ENCODE measurements around the gene SLC25A33.

The SLC25A33 gene

DNA sequence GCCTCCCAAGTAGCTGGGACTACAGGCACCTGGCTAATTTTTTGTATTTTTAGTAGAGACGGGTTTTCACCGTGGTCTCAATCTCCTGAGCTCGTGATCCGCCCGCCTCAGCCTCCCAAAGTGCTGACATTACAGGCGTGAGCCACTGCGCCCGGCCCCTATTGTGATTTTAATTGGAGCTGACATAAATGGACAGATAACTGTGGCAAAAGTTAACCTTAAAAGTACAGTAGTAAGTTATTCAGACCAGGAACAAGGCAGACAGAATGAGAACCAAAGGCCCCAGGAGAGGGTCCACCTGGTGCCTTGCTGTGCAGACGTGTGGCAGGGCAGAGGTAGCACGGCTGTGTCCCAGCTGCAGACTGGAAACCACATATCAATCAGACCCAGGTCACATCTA lies 60.5 kb downstream of the SLC25A33 start:
- Mint-ChIP-seq H3K9me3 (ENCODE audit: low read depth) (no peaks in the 10 kb centered on the region), H3K36me3 (no peaks in the 10 kb centered on the region), H3K27me3 (no peaks in the 10 kb centered on the region), H3K4me3 (no peak overlapping the region), H3K4me1 (ENCODE audit: low read depth) (no peaks in the 10 kb centered on the region), H3K27ac (no peak overlapping the region)

DNA sequence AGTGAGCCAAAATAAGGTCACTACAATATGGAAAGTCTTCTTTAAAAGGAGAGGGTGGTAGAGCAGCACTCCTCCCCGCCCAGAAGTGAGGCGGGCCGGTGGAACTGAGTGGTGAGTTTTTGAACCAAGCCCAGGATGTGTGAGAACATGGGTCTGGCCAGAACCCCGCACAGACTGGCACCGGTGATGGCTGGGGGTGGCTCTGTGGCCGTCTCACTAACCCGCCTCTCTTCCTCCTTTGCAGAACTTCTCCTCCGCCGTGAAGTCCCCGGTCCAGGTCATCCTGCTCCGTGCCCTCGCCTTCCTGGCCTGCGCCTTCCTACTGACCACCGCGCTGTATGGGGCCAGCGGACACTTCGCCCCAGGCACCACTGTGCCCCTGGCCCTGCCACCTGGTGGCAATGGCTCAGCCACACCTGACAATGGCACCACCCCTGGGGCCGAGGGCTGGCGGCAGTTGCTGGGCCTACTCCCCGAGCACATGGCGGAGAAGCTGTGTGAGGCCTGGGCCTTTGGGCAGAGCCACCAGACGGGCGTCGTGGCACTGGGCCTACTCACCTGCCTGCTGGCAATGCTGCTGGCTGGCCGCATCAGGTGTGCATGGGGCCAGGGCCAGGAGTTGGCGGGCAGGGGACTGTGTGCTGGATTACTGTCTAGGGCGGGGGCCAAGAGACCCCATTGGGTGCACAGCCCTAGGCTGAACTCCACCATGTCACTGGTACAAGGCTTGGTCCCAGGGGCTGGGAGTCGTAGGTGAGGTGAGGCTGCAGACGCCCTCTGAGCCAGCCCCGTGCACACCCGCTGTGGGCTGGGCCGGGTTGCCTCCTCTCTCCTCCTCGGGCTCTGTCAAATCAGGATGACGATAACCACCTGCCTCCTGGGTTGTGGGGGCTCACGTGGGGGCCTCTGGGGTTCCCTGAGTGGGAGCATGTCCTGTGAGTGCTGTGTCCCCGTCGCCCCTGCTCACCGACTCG lies 61.9 kb downstream of the SLC25A33 start:
- H3K36me3 Mint-ChIP-seq: no peaks in the 10 kb centered on the region
- no peak overlapping the region for H3K27ac Mint-ChIP-seq
- no peaks in the 10 kb centered on the region for H3K4me1 Mint-ChIP-seq (ENCODE audit: low read depth)
- no peaks in the 10 kb centered on the region for H3K27me3 Mint-ChIP-seq
- no peaks in the 10 kb centered on the region for H3K9me3 Mint-ChIP-seq (ENCODE audit: low read depth)
- H3K4me3 Mint-ChIP-seq: no peak overlapping the region

DNA sequence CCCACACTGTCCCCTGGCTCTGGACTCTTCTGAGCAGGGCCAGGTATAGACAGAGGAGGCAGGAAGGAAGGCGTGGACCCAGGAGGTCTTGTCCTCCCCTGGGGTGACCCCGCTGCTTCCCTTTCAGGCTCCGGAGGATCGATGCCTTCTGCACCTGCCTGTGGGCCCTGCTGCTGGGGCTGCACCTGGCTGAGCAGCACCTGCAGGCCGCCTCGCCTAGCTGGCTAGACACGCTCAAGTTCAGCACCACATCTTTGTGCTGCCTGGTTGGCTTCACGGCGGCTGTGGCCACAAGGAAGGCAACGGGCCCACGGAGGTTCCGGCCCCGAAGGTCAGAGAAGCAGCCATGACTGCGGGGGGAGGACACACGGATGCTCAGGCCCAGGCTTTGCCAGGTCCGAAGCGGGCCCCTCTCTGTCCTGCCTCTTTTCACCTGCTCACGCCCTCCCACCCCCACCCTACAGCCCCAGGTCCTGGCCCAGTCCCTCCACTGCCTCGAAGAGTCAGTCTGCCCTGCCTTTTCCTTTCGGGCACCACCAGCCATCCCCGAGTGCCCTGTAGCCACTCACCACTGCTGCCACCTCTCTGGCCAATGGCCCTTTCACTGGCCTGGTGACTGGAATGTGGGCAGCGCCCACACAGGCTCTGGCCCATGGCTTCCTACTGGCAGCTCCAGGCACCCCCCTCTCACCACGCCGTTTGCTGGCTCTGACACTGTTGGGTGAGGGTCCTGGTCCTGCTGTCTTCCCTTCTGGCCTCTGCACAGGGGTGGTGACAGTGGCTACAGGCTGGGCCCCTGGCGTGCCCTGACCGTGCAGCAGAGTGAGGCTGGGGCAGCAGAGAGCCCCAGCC lies 62.9 kb downstream of the SLC25A33 start:
- no peak overlapping the region for H3K4me3 Mint-ChIP-seq
- H3K27ac Mint-ChIP-seq: no peak overlapping the region
- H3K9me3 Mint-ChIP-seq (ENCODE audit: low read depth): no peaks in the 10 kb centered on the region
- H3K4me1 Mint-ChIP-seq (ENCODE audit: low read depth): no peaks in the 10 kb centered on the region
- no peaks in the 10 kb centered on the region for H3K36me3 Mint-ChIP-seq
- no peaks in the 10 kb centered on the region for H3K27me3 Mint-ChIP-seq

DNA sequence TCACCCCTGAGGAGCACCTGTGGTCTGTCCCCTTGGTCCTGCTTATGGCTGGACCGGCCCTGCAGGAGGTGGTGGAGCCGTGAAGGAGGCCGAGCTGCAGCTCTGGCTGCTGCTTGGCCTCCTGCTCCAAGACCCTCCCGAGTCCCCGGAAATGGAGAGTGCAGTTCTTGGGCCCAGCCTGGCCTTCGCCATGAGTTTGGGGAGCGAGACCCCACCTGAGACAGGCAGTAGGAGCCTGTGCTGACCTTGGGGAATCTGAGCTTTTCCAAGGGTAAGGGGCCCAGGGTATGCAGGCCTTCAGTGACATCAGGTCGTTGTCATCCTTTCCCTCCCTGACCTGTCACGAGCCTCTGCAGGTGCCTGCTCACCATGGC lies 63.5 kb downstream of the SLC25A33 start:
- Mint-ChIP-seq H3K4me3 (no peak overlapping the region), H3K4me1 (ENCODE audit: low read depth) (no peaks in the 10 kb centered on the region), H3K27ac (no peak overlapping the region), H3K36me3 (no peaks in the 10 kb centered on the region), H3K9me3 (ENCODE audit: low read depth) (no peaks in the 10 kb centered on the region), H3K27me3 (no peaks in the 10 kb centered on the region)

DNA sequence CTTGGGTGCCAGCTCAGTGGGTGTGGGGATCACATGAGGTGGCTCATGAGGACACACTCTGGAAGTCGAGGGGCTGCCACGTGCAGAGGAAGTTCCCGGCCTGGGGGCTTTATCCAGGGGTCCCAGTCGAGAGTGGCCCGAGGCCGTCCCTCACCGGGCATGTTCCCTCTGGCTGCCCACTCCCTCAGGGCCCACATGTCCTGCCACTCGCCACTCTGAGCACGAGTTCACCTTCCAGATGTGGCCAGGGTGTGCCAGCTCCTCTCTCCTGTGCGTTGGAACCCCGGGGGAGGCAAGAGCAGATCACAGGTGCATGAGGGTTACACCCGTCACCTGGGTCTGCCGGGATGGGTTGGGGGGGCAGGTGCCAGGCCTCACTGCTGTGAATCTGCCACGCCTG lies 64.0 kb downstream of the SLC25A33 start:
- Mint-ChIP-seq H3K27ac (no peak overlapping the region), H3K36me3 (no peaks in the 10 kb centered on the region)

DNA sequence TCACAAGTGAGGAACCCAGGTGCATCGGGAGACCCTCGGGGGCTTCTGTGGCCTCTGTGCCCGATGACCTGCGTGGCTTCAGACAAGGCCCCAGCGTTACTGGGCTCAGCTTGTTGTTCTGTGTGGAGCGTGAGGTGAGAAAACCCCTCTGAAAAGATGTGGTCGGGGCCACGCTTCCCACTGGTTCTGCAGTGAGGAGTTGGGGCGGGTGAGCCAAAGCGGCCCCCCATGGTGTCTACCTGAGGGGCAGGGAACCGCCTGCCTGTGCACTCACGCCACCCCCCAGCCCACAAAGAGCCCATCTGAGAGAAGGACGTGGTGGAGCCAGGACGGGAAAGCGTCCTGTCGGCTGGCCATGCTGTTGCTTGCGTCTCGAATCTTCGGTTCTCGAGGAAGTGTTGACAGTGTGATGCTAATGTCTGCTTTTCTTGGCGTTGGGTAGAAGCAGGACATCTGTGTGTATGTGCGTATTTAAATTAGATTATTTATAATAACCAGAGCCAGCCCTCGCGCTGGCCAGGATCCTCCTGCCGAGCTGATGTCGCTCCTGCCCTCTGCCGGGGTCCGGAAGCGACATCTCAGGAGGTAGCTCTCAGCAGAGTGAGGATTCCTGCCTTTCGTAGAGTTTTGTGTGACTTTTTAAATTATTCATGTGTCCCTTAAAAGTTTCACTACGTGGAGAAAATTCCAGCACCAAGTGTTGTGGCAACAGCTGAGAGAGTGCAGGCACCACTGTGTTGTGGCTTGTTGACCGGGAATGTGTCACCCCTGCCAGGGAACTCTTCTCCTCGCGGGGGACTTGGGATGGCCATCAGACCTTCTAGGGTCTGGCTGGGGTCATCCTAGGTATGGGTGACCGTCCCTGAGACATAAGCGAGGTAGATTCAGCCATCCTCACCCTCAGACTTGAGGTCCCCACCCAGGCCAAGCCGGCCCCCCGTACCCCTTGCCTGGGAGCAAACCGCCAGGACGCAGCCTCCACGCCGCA lies 64.8 kb downstream of the SLC25A33 start:
- Mint-ChIP-seq H3K4me1 (ENCODE audit: low read depth) (no peaks in the 10 kb centered on the region), H3K27me3 (no peaks in the 10 kb centered on the region), H3K4me3 (no peak overlapping the region), H3K9me3 (ENCODE audit: low read depth) (no peaks in the 10 kb centered on the region), H3K27ac (no peak overlapping the region), H3K36me3 (no peaks in the 10 kb centered on the region)

More for the DNA sequence above, 64.0 kb downstream of the SLC25A33 start:
- H3K27me3 Mint-ChIP-seq: no peaks in the 10 kb centered on the region
- no peak overlapping the region for H3K4me3 Mint-ChIP-seq
- H3K4me1 Mint-ChIP-seq (ENCODE audit: low read depth): no peaks in the 10 kb centered on the region
- H3K9me3 Mint-ChIP-seq (ENCODE audit: low read depth): no peaks in the 10 kb centered on the region

DNA sequence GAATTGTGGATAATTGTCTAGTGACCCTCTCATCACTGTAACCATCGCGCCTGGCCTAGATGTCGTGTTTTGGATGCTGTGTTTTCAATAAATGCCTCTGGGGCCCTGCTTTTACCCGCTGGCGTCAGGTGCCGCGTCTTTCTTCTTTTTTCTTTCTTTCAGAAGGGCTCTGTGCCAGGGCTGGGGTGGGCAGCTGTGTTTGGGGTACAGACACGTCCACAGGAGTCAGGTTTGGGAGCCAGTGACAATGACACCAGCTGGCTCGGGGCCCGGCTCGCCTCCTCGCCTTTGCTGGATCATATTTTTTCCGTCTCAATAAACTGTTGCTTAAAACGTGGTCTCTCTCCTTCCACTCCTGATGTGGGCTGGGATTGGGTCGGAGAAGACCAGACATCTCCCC lies 65.6 kb downstream of the SLC25A33 start:
- H3K27ac Mint-ChIP-seq: no peak overlapping the region
- H3K36me3 Mint-ChIP-seq: no peaks in the 10 kb centered on the region

DNA sequence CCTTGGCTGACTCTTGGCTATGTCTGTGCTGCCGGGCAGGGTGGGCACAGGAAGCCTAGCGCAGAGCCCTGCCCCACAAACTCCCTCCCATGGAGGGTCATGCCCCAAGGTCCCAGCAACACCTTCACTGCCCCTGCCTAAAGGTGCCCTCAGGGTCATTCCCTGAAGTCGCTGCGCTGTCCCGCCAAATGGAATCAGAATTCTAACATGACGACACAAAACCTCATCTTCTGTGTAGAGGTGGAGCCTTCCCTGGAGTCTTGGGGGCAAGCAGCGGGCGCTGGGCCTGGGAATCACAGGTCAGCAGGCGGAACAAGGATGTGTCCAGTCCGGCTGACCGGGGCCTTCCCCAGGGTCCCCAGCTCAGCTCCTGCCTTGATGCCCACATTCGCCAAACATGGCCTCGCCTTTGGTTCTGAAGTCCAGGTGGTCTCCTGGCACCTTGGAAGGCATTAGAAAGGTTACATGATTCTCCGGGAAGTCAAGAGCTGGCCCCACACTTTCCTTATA lies 66.7 kb downstream of the SLC25A33 start:
- Mint-ChIP-seq H3K4me1 (ENCODE audit: low read depth) (no peaks in the 10 kb centered on the region), H3K9me3 (ENCODE audit: low read depth) (no peaks in the 10 kb centered on the region), H3K36me3 (no peaks in the 10 kb centered on the region), H3K4me3 (no peak overlapping the region), H3K27ac (no peak overlapping the region), H3K27me3 (no peaks in the 10 kb centered on the region)

More for the DNA sequence above, 65.6 kb downstream of the SLC25A33 start:
- H3K4me1 Mint-ChIP-seq (ENCODE audit: low read depth): no peaks in the 10 kb centered on the region
- H3K27me3 Mint-ChIP-seq: no peaks in the 10 kb centered on the region
- H3K4me3 Mint-ChIP-seq: no peak overlapping the region
- H3K9me3 Mint-ChIP-seq (ENCODE audit: low read depth): no peaks in the 10 kb centered on the region

DNA sequence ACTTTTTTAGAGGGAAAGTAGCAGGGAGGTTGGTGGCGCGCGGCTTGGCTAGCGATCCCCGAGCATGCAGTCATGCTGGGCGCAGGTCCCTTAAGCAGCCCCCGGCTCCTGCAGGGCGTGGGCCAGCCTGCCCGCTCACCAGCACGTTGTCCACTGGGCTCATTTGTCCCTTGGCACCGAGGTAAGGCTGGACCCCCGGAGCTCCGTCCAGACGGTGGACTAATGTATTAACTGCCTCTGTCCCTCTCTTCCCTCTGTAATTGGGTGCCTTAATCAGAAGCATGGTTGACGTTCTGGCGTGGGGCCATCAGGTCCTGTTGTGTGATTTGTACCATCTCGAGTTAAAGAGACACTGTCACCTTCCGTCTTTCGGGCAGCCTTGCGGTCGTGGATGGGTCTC lies 67.2 kb downstream of the SLC25A33 start:
- Mint-ChIP-seq H3K36me3 (no peaks in the 10 kb centered on the region), H3K27me3 (no peaks in the 10 kb centered on the region), H3K27ac (no peak overlapping the region), H3K9me3 (ENCODE audit: low read depth) (no peaks in the 10 kb centered on the region), H3K4me1 (ENCODE audit: low read depth) (no peaks in the 10 kb centered on the region), H3K4me3 (no peak overlapping the region)

DNA sequence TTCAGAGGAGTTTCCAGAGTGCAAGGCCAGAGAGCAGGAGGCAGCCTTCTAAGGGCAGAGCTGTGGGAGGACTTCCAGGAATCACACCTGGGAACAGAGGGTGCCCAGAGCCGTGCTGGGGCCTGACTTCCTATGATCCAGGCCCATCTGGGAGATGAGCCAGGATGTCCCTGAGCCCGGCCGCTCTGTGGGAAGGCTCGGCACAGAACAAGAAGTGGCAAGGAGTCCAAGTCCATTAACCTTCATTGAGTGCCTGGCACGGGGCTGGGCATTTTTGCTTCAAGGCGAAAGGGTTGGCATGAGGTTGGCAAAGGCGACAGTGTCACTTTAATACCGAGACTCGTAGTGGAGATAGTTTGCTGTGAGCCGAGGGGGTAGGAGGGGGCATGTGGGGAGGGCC lies 67.7 kb downstream of the SLC25A33 start:
- H3K27me3 Mint-ChIP-seq: no peaks in the 10 kb centered on the region
- no peaks in the 10 kb centered on the region for H3K36me3 Mint-ChIP-seq
- H3K9me3 Mint-ChIP-seq (ENCODE audit: low read depth): no peaks in the 10 kb centered on the region
- no peak overlapping the region for H3K4me3 Mint-ChIP-seq
- no peaks in the 10 kb centered on the region for H3K4me1 Mint-ChIP-seq (ENCODE audit: low read depth)
- H3K27ac Mint-ChIP-seq: no peak overlapping the region

DNA sequence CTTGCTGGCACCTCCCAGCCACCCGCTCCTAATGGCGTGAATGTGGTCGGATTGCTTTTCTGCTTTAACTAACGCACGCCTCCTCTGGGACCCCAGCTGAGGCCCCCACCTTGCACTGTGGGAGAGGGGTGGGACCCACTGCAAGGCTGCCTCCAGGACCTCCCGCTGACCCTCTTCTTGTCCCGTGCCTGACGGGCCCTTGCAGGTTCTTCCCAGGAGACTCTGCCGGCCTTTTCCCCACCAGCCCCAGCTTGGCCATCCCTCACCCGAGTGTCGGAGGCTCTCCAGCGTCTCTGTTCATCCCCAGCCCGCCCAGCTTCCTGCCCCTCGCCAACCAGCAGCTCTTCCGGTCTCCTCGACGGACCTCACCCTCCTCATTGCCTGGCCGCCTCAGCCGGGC lies 68.1 kb downstream of the SLC25A33 start:
- no peaks in the 10 kb centered on the region for H3K9me3 Mint-ChIP-seq (ENCODE audit: low read depth)
- no peaks in the 10 kb centered on the region for H3K36me3 Mint-ChIP-seq
- no peaks in the 10 kb centered on the region for H3K27me3 Mint-ChIP-seq
- H3K4me3 Mint-ChIP-seq: no peak overlapping the region
- H3K4me1 Mint-ChIP-seq (ENCODE audit: low read depth): no peaks in the 10 kb centered on the region
- H3K27ac Mint-ChIP-seq: no peak overlapping the region

DNA sequence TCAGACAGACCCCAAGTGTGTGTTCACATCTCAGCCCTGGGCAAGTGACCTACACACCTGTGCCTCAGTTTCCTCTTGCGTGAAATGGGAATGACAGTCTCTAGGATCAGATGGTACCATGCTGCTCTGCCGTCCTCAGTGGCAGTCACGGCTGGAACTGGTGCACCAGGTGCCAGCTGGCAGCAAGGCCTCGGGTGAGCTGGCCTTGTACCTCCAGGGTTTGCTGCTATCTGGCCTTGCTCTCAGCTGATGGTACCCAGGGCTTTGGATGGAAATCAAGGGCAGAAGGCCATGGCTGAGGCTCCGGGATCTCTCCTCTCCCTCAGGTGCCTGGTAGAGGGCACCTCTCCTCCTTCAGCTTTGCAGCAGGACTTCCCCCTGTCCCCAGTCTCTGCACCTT lies 70.7 kb downstream of the SLC25A33 start:
- Mint-ChIP-seq H3K27me3 (no peaks in the 10 kb centered on the region), H3K4me3 (no peak overlapping the region), H3K4me1 (ENCODE audit: low read depth) (no peaks in the 10 kb centered on the region), H3K36me3 (no peaks in the 10 kb centered on the region), H3K27ac (no peak overlapping the region), H3K9me3 (ENCODE audit: low read depth) (no peaks in the 10 kb centered on the region)

DNA sequence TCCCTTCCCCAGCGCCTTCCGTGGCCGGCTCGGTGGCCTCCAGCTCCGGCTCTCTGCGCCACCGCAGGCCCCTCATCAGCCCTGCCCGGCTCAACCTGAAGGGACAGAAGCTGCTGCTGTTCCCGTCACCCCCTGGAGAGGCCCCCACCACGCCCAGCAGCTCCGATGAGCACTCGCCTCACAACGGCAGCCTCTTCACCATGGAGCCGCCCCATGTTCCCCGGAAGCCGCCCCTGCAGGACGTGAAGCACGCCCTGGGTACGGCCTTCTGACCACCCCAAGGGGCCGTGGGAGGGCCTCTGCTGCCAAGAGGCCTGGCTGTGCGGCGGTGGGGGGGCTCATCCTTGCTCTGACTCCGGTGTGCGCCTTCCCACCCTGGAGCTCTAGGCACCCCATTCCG lies 71.3 kb downstream of the SLC25A33 start:
- H3K4me1 Mint-ChIP-seq (ENCODE audit: low read depth): no peaks in the 10 kb centered on the region
- no peaks in the 10 kb centered on the region for H3K9me3 Mint-ChIP-seq (ENCODE audit: low read depth)
- H3K4me3 Mint-ChIP-seq: no peak overlapping the region
- no peaks in the 10 kb centered on the region for H3K36me3 Mint-ChIP-seq
- no peaks in the 10 kb centered on the region for H3K27me3 Mint-ChIP-seq
- no peak overlapping the region for H3K27ac Mint-ChIP-seq

DNA sequence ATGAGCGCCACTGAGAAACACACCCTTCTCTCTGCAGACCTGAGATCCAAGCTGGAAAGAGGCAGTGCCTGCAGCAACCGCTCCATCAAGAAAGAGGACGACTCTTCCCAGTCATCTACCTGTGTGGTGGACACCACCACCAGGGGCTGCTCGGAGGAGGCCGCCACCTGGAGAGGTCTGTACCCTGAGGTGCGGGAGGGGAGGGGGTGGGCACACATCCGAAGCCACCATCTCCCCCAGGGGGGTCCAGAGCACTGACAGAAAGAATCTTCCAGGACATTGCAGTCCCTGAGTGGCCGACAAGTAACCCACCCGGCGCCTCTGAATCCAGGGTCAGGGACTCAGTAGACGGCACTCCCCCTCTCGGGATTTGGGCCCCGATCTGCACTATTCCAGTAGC lies 72.5 kb downstream of the SLC25A33 start:
- Mint-ChIP-seq H3K4me1 (ENCODE audit: low read depth) (no peaks in the 10 kb centered on the region), H3K27ac (no peak overlapping the region), H3K9me3 (ENCODE audit: low read depth) (no peaks in the 10 kb centered on the region), H3K4me3 (no peak overlapping the region), H3K27me3 (no peaks in the 10 kb centered on the region), H3K36me3 (no peaks in the 10 kb centered on the region)
